Glutamatergic neuron (in vitro differentiated cells): ENCODE results near the gene MORF4L1. TPM values are rescaled to one million over a fixed set of nuclear protein-coding genes. Genes with fewer than 3 reads are reported as not detected.
"Not testable (repeated sequence)": the region's sequence is repeated elsewhere in the genome, so short reads cannot be mapped to it uniquely, and the experiment has no call there.

Source experiments
- DNase-seq: peaks from one replicate; pipeline ENCODE4 v3.0.0; 2022
- H3K27ac Mint-ChIP-seq: one replicate; pipeline ENCODE4 v1.8.0; 2020; ENCODE audit warnings: mild to moderate bottlenecking, mixed read lengths, inconsistent platforms; ENCODE audit not compliant: unreplicated experiment
- H3K27me3 Mint-ChIP-seq: one replicate; pipeline ENCODE4 v1.8.0; 2020; ENCODE audit warnings: mild to moderate bottlenecking, moderate library complexity, mixed read lengths, inconsistent platforms; ENCODE audit not compliant: unreplicated experiment
- H3K36me3 Mint-ChIP-seq: one replicate; pipeline ENCODE4 v1.8.0; 2020; ENCODE audit warnings: mild to moderate bottlenecking, mixed read lengths, inconsistent platforms; ENCODE audit not compliant: unreplicated experiment
- H3K4me1 Mint-ChIP-seq: one replicate; pipeline ENCODE4 v1.8.0; 2020; ENCODE audit warnings: mild to moderate bottlenecking, low read depth, mixed read lengths, inconsistent platforms; ENCODE audit not compliant: unreplicated experiment
- H3K4me3 Mint-ChIP-seq: one replicate; pipeline ENCODE4 v1.8.0; 2020; ENCODE audit warnings: mild to moderate bottlenecking, mixed read lengths, inconsistent platforms; ENCODE audit not compliant: unreplicated experiment
- H3K9me3 Mint-ChIP-seq: one replicate; pipeline ENCODE4 v1.8.0; 2020; ENCODE audit warnings: mild to moderate bottlenecking, moderate library complexity, mixed read lengths, inconsistent platforms; ENCODE audit not compliant: unreplicated experiment
- total RNA-seq: library from RNA; stranded (reverse); fragmentation: NEBNext Ultra II Directional; extraction: Animal tissue kit (Norgen Biotek cat#: 25700); gene quantifications from one replicate; pipeline ENCODE4 v1.2.1, GENCODE V29; 2021; ENCODE audit not compliant: unreplicated experiment
- TF ChIP-seq, protein P1 (sequence below): fragments of 200-600 bp; sonication (generic); IDR thresholded peaks from one replicate; pipeline ENCODE4 v1.5.0; 2021; ENCODE audit not compliant: partially characterized antibody, unreplicated experiment

MORF4L1 gene
- total RNA-seq, 1 donor from 2014 or later: 379 TPM

- Mint-ChIP-seq H3K9me3 (peaks cover 26% of the 10 kb centered on the region), H3K27me3 (peaks cover 21% of the 10 kb centered on the region), H3K4me1 (peaks cover 23% of the 10 kb centered on the region), H3K4me3 (peak overlapping the region; percentile 96), H3K27ac (peak overlapping the region; percentile 100), H3K36me3 (no peaks in the 10 kb centered on the region)
- DNase-seq: peak; percentile 93
- TF ChIP-seq, protein P1, sequence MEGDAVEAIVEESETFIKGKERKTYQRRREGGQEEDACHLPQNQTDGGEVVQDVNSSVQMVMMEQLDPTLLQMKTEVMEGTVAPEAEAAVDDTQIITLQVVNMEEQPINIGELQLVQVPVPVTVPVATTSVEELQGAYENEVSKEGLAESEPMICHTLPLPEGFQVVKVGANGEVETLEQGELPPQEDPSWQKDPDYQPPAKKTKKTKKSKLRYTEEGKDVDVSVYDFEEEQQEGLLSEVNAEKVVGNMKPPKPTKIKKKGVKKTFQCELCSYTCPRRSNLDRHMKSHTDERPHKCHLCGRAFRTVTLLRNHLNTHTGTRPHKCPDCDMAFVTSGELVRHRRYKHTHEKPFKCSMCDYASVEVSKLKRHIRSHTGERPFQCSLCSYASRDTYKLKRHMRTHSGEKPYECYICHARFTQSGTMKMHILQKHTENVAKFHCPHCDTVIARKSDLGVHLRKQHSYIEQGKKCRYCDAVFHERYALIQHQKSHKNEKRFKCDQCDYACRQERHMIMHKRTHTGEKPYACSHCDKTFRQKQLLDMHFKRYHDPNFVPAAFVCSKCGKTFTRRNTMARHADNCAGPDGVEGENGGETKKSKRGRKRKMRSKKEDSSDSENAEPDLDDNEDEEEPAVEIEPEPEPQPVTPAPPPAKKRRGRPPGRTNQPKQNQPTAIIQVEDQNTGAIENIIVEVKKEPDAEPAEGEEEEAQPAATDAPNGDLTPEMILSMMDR: peak; percentile 42
Measured at GRCh38 chr15:78872972-78873792, 492 bp downstream of the MORF4L1 start.

- Mint-ChIP-seq H3K27ac (peak overlapping the region; percentile 100), H3K4me1 (peaks cover 26% of the 10 kb centered on the region), H3K36me3 (no peaks in the 10 kb centered on the region), H3K9me3 (peaks cover 26% of the 10 kb centered on the region), H3K27me3 (peaks cover 21% of the 10 kb centered on the region), H3K4me3 (peak overlapping the region; percentile 96)
- TF ChIP-seq, protein P1: peak; percentile 0
- no peak for DNase-seq
Measured at GRCh38 chr15:78873793-78874765, 1.4 kb downstream of the MORF4L1 start.

GRCh38 chr15:78875107-78875914, 2.6 kb downstream of the MORF4L1 start:
- peaks cover 21% of the 10 kb centered on the region for H3K27me3 Mint-ChIP-seq
- H3K27ac Mint-ChIP-seq: peak overlapping the region; percentile 100
- H3K9me3 Mint-ChIP-seq: peaks cover 26% of the 10 kb centered on the region
- peak overlapping the region; percentile 96 for H3K4me3 Mint-ChIP-seq
- DNase-seq: no peak
- H3K36me3 Mint-ChIP-seq: no peaks in the 10 kb centered on the region
- TF ChIP-seq, protein P1: no peak
- H3K4me1 Mint-ChIP-seq: peaks cover 29% of the 10 kb centered on the region

DNA sequence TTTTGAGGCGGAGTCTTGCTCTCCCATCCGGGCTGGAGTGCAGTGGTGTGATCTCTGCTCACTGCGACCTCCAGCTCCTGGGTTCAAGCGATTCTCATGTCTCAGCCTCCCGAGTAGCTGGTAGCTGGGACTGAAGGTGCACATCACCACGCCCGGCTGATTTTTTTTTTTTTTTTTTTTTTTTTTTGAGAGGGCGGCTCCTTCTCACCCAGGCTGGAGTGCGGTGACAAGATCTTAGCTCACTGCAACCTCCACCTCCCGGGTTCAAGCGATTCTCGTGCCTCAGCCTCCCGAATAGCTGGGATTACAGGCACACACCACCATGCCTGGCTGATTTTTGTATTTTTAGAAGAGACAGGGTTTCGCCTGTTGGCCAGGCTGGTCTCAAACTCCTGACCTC, 4.3 kb downstream of the MORF4L1 start:
- Mint-ChIP-seq H3K27me3 (peaks cover 14% of the 10 kb centered on the region), H3K4me1 (peaks cover 32% of the 10 kb centered on the region), H3K9me3 (peaks cover 23% of the 10 kb centered on the region)
- not testable (repeated sequence) for H3K4me3 Mint-ChIP-seq, H3K36me3 Mint-ChIP-seq, DNase-seq, H3K27ac Mint-ChIP-seq

- Mint-ChIP-seq H3K36me3 (no peaks in the 10 kb centered on the region), H3K27me3 (peaks cover 7% of the 10 kb centered on the region), H3K4me3 (peak overlapping the region; percentile 73), H3K4me1 (peaks cover 30% of the 10 kb centered on the region), H3K27ac (no peak overlapping the region), H3K9me3 (peaks cover 15% of the 10 kb centered on the region)
- TF ChIP-seq, protein P1: no peak
- DNase-seq: no peak
Measured at GRCh38 chr15:78878356-78878755, 5.7 kb downstream of the MORF4L1 start.
